NOMO-1 treated with dmso at 0.1 percent for 144 hours (cell line): Measurements from ENCODE around the gene GSTO1.

Experiments used
- DNase-seq: peaks from one replicate; lab custom pipeline; 2025; ENCODE audit not compliant: unreplicated experiment; lab: John Stamatoyannopoulos, UW

The GSTO1 gene

DNA sequence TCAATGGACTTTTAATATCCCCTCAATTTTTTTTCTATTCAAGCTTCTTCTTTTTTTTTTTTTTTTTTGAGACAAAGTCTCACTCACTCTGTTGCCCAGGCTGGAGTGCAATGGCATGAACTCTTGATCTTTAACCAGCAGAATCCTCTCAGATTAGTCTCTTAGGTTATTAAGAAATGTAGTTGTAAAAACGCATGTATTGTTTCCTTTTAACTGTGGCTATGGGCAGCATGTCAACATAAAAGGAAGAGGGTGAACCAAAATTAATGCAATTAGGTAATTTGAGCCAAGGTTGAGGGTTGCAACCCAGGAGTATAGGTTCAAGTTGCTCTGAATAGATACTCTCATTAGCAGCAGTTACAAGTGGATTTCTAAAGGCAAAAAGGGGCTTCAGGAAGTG is 4.3 kb upstream of the GSTO1 start:
- DNase-seq: peak; percentile 13

GRCh38 chr10:104251443-104251842 is 3.2 kb upstream of the GSTO1 start:
- DNase-seq: no peak

GRCh38 chr10:104252368-104252767 is 2.3 kb upstream of the GSTO1 start:
- no peak for DNase-seq

DNA sequence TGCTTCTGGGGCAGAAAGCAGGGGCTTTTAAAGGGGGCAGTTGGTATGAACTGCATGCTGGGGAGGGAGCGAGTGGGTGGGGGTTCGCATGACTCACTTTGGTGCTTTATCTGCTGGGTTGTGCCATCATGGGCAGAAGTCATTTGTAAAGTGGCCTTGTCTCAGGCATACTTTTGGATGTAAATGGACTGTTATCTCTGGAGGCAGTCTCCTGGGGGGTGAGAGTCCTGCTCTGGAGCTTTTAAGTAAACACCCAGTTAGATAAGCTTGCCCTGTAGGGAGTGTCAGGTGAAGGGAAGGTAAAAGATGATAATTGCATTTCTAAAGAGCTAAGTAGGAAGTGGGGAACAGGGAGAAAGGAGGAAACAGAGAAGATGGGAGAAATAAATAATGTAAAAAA is 1.6 kb upstream of the GSTO1 start:
- DNase-seq: no peak

DNA sequence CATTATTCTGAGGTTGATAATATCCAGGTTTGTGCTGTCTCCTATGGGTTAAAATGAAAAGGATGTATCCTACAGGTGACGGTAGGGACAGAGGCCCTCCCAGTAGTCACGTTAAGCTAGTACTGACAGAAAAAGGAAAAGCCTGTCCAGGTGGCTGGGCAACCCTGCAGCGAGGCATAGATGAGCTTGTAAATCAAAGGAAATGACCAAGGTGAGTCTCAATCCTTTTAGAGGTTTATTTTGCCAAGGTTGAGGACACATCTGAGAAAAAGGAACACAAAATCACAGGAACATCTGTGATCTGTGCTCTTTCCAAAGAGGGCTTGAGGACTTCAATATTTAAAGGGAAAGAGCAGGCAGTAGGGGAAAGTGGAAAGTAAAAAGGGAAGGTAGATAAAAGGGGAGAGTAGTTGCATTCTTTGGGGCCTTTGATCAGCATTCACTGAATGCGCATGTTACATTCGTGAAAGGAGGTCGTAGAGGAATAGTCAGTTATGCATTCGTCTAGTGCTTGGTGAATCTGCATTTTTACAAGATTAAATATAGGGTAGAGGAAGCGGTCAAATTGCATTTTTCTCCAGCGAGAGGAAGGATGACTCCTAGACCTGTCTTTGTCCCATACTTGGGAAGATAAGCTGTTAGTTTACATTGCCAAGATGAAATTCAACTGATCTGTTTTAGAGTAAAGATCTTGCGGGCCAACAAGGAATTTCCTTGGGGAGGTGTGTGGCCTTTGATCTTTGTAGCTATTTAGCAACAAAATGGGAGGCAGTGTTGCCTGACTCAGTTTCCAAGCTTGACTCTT is 884 bp upstream of the GSTO1 start:
- no peak for DNase-seq

GRCh38 chr10:104255311-104255981 is 754 bp downstream of the GSTO1 start:
- DNase-seq: peak; percentile 29

DNA sequence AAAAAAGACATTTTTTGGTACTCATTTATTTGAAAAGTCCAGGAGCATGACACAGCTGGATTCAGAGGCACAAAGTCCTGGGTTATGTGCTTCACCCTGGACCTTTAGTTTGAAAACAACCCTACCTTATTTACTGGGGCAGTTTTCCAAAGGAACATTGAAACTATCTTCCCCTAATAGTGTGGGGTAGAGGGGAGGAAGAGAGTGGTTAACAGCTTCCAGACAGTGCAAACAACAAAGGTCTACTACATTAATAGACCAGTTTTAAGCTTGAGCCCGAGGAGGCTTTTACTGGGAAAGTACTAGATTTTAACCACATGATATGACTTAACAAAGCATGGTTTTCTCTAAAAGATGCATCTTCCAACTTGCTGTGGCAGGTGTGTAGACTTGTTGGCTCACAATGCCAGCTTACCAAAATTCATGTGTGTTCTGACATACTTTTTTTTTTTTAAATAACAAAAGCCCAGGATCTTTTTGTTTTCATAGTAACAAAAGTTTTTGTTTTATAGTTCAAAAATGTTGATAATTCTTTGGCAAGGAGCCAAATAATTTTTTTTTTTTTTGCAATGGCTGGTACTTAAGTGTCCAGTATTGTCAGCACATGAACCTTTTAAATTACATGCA is 1.8 kb downstream of the GSTO1 start:
- no peak for DNase-seq

DNA sequence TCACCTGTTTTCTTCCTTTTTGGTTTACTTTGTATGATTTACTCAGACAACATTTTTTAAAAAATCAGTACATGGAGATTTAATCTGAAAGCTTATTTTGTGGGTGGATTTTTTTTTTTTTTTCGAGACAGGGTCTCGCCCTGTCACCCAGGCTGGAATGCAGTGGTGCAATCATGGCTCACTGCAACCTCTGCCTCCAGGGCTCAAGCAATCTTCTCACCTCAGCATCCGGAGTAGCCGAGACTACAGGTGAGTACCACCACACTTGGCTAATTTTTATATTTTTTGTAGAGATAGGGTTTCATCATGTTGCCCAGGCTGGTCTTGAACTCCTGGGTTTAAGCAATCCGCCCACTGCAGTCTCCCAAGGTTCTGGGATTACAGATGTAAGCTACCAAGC is 2.5 kb downstream of the GSTO1 start:
- no peak for DNase-seq

GRCh38 chr10:104258209-104258608 is 3.5 kb downstream of the GSTO1 start:
- no peak for DNase-seq

GRCh38 chr10:104259456-104259855 is 4.8 kb downstream of the GSTO1 start:
- no peak for DNase-seq

- no peak for DNase-seq
Measured at GRCh38 chr10:104259999-104260774, 5.5 kb downstream of the GSTO1 start.

DNA sequence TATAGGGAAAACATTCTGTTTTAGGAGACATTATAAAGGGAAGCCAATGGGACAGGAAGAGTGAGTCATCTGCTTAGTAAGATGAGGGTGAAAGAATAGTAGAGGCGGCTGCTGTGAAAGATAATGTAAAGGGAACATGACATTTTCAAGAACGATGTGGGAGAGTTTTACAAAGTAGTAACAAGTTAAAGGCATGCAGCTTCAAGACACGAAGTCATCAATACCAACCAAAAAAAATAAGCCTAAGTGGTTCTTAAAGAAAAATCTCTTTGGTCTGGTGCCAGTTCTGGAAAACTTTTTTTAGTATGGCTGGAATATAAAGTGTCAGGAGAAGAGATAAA is 6.1 kb downstream of the GSTO1 start:
- no peak for DNase-seq

- DNase-seq: no peak
Measured at GRCh38 chr10:104262055-104262454, 7.4 kb downstream of the GSTO1 start.

- no peak for DNase-seq
Measured at GRCh38 chr10:104264783-104265182, 10.1 kb downstream of the GSTO1 start.

- DNase-seq: no peak
Measured at GRCh38 chr10:104267721-104268404, 13.2 kb downstream of the GSTO1 start.

DNA sequence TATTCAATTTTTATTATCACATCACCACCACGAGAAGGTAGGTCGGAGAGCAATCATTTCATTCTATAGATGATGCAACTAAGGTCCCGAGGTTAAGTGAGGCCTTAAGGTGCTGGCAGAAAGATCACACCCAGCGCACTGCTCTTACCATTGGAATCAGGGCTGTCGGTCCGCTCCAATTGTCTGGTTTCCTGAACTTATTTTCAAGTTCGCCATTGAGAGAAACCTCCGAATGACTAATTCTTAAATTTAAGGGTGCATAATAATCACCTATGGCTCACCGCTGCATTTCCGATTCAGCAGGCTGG is 13.7 kb downstream of the GSTO1 start:
- no peak for DNase-seq

GRCh38 chr10:104268713-104269645 is 14.3 kb downstream of the GSTO1 start, which contains the start of gene GSTO2:
Gene GSTO2, plus strand, starts transcription at chr10:104269184. Its CDS starts 5,732 bp downstream, at chr10:104274916.
- DNase-seq: peak; percentile 100

DNA sequence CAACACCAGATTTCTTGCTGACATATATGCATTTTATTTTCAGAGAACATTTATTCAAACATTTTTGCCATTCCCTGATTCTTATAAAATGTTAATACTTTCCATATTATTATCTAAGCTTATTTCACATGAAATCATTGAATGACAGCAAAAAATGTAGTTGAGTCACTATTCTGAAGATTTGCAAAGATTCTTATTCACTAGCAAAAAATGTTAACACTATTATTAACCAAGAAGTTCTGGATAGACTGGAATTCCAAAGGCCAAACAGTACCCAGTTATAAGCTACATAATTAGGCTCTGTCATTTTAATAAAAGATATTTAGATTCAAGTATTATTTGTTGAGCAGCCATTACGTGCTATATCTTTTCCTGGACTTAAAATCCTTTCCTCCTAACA is 18.6 kb downstream of the GSTO1 start:
- DNase-seq: no peak

DNA sequence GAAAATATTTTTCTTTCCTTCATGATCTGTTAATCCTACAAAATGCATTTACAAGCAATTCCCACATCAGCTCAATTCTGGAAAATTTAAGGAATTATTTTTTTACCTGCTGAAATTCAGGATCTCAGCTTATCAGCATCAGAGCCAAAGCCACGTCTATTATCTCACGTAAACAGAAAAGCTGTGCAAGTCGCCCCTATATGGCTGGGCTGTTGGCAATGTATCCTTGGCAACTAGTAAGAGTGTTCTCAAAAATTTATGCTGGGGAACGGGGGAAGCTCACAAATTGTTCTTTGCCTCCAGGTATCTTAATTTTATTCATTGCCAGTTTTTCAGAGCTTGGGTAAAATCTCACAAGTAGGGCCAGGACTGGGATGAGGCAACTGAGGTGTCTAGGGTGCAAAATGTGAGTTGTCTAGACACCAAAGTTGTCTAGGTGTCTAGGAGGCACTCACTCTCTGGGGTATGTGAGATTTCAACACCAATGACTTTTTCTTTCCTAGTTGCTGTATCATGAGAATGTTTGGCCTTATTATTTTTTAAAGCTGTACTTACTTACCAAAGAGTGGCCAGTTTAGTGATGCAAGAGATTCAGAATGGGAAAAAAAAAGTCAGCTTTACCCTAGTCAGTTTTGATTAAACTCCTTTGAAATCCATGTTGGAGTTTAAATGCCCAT is 19.3 kb downstream of the GSTO1 start:
- no peak for DNase-seq
